OCI-LY3 (cell line): ENCODE results near the gene PRM3.

ENCODE experiments used
- H2AFZ ChIP-seq: fragments of 200-600, 300-600 bp; shearing (Covaris generic); 2 replicates; pipeline ENCODE4 v1.6.0; 2014; ENCODE audit warnings: antibody characterized with exemption, low read depth, low read length
- H3K27ac ChIP-seq: fragments of 200-600, 300-600 bp; sonication (generic); 2 replicates; pipeline ENCODE4 v1.5.1; 2014; ENCODE audit warnings: mild to moderate bottlenecking, low read length, moderate library complexity, mixed read lengths
- H3K27me3 ChIP-seq: fragments of 200-600, 300-600 bp; sonication (generic); 2 replicates; pipeline ENCODE4 v1.6.1; 2014; ENCODE audit warnings: low read depth, low read length, mixed read lengths
- H3K36me3 ChIP-seq: fragments of 200-600, 300-600 bp; sonication (generic); replicated peaks from 2 replicates; pipeline ENCODE3; 2014; ENCODE audit warnings: low read depth, low read length, mixed read lengths
- H3K4me1 ChIP-seq: fragments of 300-600, 200-600 bp; sonication (generic); 2 replicates; pipeline ENCODE4 v1.6.1; 2014; ENCODE audit warnings: low read length, mixed read lengths
- H3K4me2 ChIP-seq: fragments of 200-600, 300-600 bp; sonication (generic); 2 replicates; pipeline ENCODE4 v1.6.1; 2014; ENCODE audit warnings: low read length, mixed read lengths
- H3K4me3 ChIP-seq: fragments of 300-600, 200-600 bp; sonication (generic); 2 replicates; pipeline ENCODE4 v1.5.1; 2014; ENCODE audit warnings: antibody characterized with exemption, mild to moderate bottlenecking, low read length, moderate library complexity
- H3K79me2 ChIP-seq: fragments of 300-600, 200-600 bp; shearing (Covaris generic); 2 replicates; pipeline ENCODE4 v1.6.1; 2014; ENCODE audit warnings: mild to moderate bottlenecking, low read length, mixed read lengths
- H3K9ac ChIP-seq: fragments of 300-600, 200-600 bp; shearing (Covaris generic); 2 replicates; pipeline ENCODE4 v1.6.0; 2014; ENCODE audit warnings: mild to moderate bottlenecking, low read length, moderate library complexity
- H3K9me3 ChIP-seq: fragments of 200-600, 300-600 bp; shearing (Covaris generic); 2 replicates; pipeline ENCODE4 v1.6.1; 2014; ENCODE audit warnings: low read length, mixed read lengths; ENCODE audit not compliant: insufficient read depth
- H4K20me1 ChIP-seq: fragments of 200-600, 300-600 bp; sonication (generic); 2 replicates; pipeline ENCODE4 v1.6.1; 2016; ENCODE audit warnings: low read length, mixed read lengths; ENCODE audit not compliant: insufficient read depth
- EZH2phosphoT487 ChIP-seq: fragments of 200-600 bp; shearing (Covaris generic); IDR thresholded peaks from 2 replicates; pipeline ENCODE4 v1.6.1; 2018; ENCODE audit warnings: antibody characterized with exemption, mixed run types, low read depth
- TF ChIP-seq, protein P1 (sequence below): fragments of 200-600, 300-600 bp; sonication (generic); IDR thresholded peaks from 2 replicates; pipeline ENCODE4 v1.5.1; 2014; ENCODE audit warnings: antibody characterized with exemption, low read length, low read depth

Gene PRM3

GRCh38 chr16:11314309-11314894 is 41.0 kb upstream of the PRM3 start:
- H3K4me1 ChIP-seq = peaks cover 24% of the 10 kb centered on the region

GRCh38 chr16:11313493-11314308 is 40.3 kb upstream of the PRM3 start:
- Histone ChIP-seq H3K27me3 (peaks cover 10% of the 10 kb centered on the region), H3K9ac (no peak overlapping the region)
- TF ChIP-seq, protein P1, sequence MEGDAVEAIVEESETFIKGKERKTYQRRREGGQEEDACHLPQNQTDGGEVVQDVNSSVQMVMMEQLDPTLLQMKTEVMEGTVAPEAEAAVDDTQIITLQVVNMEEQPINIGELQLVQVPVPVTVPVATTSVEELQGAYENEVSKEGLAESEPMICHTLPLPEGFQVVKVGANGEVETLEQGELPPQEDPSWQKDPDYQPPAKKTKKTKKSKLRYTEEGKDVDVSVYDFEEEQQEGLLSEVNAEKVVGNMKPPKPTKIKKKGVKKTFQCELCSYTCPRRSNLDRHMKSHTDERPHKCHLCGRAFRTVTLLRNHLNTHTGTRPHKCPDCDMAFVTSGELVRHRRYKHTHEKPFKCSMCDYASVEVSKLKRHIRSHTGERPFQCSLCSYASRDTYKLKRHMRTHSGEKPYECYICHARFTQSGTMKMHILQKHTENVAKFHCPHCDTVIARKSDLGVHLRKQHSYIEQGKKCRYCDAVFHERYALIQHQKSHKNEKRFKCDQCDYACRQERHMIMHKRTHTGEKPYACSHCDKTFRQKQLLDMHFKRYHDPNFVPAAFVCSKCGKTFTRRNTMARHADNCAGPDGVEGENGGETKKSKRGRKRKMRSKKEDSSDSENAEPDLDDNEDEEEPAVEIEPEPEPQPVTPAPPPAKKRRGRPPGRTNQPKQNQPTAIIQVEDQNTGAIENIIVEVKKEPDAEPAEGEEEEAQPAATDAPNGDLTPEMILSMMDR = no peak
- TF ChIP-seq EZH2phosphoT487 = no peak

More at GRCh38 chr16:11314309-11314894, 41.0 kb upstream of the PRM3 start:
- Histone ChIP-seq H2AFZ (no peak overlapping the region), H3K79me2 (no peaks in the 10 kb centered on the region), H3K36me3 (no peaks in the 10 kb centered on the region), H4K20me1 (no peaks in the 10 kb centered on the region), H3K4me2 (no peak overlapping the region), H3K9ac (no peak overlapping the region), H3K27me3 (peaks cover 10% of the 10 kb centered on the region), H3K9me3 (0 out of 2 replicates have a peak, but pooled peaks cover 6% of the 10 kb centered on the region), H3K27ac (no peak overlapping the region), H3K4me3 (no peak overlapping the region)
- no peak for TF ChIP-seq EZH2phosphoT487
- TF ChIP-seq, protein P1 = no peak

DNA sequence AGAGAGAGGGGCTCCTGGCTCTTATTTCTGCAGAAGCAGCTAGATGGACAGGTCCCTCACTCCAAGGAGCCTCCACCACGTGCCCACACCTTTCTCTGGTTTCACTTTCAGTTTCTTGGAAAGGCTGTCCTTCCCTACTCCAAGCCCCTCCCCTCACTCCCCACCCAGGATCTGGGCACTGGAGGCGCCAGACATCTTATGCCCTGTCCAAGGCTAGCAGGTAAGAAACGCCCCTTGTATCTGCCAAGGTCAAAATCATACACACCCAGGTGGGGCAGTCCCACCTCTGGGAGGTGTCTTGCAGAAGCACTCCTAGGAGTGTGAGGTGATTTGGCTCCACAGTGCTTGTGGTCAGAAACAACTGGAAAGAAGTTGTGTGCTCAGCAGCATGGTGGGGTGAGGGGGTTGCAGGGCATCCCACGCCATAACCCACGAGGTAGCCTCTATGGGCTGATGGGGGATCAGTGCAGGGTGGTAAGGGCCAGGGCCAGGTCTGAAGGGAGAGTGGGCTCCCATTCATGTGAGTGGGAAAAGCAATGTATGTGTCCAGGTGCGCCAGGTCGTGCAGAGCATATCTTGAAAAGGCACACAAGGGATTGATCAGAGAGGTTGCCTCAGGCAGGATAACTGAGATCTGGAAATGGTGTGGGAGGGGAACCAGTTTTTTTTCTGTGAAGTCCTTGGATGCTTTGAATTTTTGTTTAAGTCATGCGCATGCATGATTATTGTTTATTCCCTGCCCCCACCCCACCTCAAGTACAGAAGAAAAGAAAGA is 39.5 kb upstream of the PRM3 start:
- Histone ChIP-seq H3K4me1 (peaks cover 36% of the 10 kb centered on the region), H3K27ac (no peak overlapping the region), H2AFZ (no peak overlapping the region)

More at GRCh38 chr16:11313493-11314308, 40.3 kb upstream of the PRM3 start:
- H2AFZ ChIP-seq = no peak overlapping the region
- no peak overlapping the region for H3K4me3 ChIP-seq
- no peak overlapping the region for H3K27ac ChIP-seq
- H4K20me1 ChIP-seq = no peaks in the 10 kb centered on the region
- no peak overlapping the region for H3K4me2 ChIP-seq
- H3K79me2 ChIP-seq = no peaks in the 10 kb centered on the region
- H3K9me3 ChIP-seq = 0 out of 2 replicates have a peak, but pooled peaks cover 6% of the 10 kb centered on the region
- H3K36me3 ChIP-seq = no peaks in the 10 kb centered on the region
- H3K4me1 ChIP-seq = peaks cover 31% of the 10 kb centered on the region

More for the DNA sequence above, 39.5 kb upstream of the PRM3 start:
- no peak overlapping the region for H3K4me3 ChIP-seq
- no peaks in the 10 kb centered on the region for H4K20me1 ChIP-seq
- no peak overlapping the region; the same call in 1 of the 2 replicates for H3K4me2 ChIP-seq
- H3K9me3 ChIP-seq = 0 out of 2 replicates have a peak, but pooled peaks cover 6% of the 10 kb centered on the region
- TF ChIP-seq, protein P1 = no peak
- no peak for TF ChIP-seq EZH2phosphoT487
- peaks cover 10% of the 10 kb centered on the region for H3K27me3 ChIP-seq
- no peaks in the 10 kb centered on the region for H3K36me3 ChIP-seq
- H3K9ac ChIP-seq = no peak overlapping the region
- H3K79me2 ChIP-seq = no peaks in the 10 kb centered on the region
